NCI-H1694 treated with DMSO at 0.1 percent for 48 hours (cell line): ENCODE measurements around the gene RYR3.
"Not testable (repeated sequence)": the region's sequence is repeated elsewhere in the genome, so short reads cannot be mapped to it uniquely, and the experiment has no call there.

Experiments
- DNase-seq: peaks from one replicate; lab custom pipeline; 2025; lab: John Stamatoyannopoulos, UW

The RYR3 gene

DNA sequence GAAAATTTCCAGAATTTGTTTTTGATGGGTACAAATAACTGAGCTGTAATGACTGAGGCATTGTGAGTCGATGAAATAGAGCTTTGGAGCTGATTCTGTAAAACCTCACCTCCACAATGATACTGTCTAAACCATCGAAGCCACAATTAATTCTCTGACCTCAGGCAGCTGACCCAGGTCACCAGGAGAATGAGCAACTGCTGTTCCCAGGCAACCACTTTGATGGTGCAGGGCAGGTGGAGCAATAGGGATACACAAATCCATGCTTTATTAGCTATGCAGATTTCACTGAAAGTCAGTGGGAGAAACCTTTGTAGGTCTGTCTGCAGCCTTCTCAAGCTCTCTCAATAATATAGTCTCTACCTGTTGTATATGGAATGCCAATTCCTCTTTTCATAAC lies 204.4 kb downstream of the RYR3 start:
- DNase-seq: no peak

DNA sequence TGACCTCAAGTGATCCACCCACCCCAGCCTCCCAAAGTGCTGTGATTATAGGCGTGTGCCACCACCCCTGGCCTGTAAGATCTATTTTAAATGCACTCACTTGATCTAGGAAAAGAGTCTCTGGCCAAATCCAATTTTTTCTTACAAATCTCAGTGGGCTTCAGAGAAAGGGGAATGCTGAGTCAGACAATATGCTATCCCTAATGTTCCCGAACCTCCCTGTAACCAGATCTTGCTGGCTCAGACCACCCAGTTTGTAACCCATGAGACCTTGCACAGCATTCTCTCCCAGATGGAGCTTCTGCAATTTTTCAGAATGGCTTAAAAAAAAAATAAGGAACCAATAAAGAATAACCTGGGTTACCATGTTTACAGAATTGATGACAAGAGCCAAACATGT lies 205.8 kb downstream of the RYR3 start:
- no peak for DNase-seq

GRCh38 chr15:33517944-33518343 lies 207.2 kb downstream of the RYR3 start:
- no peak for DNase-seq

GRCh38 chr15:33518421-33518820 lies 207.7 kb downstream of the RYR3 start:
- DNase-seq: no peak

DNA sequence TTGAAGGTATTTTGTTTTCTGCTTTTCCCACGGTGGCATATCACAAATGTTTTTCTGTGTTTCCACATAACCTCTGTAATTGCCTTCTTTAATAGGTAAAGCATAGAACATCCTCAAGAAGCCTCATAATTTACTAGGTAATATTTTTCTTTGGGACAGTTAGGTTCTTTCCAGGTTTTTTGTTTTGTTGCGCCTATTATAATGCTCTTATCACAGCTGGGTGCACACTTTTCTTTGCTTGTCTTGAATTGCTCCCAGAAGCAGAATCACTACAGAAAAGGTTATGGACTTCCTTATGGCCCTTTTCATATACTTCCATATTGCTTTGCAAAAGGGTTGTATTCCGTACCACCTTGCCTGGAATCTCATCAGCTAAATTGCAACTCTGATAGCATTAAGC lies 213.5 kb downstream of the RYR3 start:
- DNase-seq: no peak

DNA sequence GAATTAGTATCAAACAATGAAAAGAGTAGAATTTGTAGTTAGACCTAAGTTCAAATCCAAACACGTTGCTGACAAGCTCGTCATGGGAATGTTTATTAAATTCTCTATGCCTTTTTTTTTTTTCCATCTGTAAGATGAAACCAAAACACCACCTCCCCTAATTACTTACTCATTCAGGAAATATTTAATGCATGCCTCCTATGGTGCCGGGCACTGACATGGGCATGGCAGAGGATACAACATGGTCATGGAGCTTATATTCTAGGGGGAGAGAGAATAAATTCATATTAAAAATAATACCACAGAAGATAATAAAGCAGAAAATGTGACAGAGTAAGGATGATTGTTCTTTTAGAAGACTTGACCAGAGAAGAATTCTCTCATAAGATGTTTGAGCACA lies 215.8 kb downstream of the RYR3 start:
- no peak for DNase-seq

DNA sequence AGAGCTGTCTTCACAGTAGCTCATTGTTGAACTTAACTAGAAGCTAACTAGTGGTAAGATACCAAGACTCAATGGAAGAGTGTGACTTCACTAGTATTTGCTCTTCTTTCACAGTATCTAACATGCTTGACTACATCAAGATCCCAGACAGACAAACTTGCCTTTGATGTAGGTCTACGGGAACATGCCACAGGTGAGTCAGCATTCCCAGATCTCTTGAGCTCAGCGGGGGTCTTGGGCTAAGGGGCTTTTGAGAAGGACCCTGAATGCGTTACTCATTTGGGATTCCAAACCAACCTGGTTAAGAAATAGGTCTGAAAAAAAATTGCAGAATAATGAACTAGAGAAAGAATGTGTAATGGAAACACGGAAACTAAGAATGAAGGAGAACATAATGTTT lies 222.4 kb downstream of the RYR3 start:
- DNase-seq: no peak

GRCh38 chr15:33534642-33535041 lies 223.9 kb downstream of the RYR3 start:
- DNase-seq: no peak

DNA sequence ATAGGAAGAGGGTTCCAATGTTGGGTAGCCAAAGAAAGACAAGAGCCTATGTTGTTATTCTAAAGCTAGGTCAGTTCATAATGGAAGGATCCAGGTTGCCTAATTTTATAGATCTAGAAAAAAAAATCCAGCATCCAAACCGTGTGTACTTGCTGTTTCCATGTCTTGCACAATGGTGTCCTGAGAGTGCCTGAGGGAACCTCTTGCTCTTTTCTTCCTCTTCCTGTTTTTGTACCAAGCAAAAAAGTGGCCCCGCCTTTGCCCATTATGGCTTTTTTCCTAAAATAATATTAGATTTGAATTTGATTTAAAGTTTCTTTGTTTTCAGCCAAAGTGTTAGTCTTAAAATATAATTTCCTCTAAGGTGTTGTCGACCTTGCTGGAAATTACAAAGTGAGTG lies 224.4 kb downstream of the RYR3 start:
- DNase-seq: no peak

DNA sequence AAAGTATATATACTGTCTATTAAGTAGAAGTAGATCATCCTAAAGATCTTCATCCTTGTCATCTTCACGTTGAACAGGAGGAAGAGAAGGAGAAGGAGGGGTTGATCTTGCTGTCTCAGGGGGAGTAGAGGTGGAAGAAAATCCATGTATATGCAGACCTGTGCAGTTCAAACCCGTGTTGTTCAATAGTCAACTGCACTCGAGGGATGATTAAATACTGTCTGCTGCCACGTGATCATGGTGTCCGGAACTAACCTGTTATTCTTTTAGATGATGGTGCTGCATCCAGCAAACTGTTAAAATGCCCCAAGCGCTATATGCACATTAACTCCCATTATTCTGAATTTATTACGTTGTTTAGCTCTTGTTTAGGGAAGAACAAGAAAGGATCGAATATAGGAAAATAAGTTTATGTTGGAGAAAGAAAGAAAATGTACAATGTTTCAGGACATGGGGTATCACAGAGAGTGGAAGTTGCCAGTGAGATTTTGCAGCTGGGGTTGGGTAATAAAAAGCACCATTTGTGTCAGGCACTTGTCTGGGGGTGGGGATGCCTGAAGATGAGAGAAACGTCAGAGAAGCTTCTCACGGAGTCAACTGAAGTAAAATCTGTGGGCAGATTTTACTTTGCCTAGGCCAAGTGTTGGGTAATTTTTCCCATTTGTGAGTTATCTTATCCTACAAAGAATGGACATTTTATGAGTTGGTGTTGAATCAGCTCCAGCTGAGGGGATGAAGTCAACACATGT lies 229.2 kb downstream of the RYR3 start:
- no peak for DNase-seq

- no peak for DNase-seq
Measured at GRCh38 chr15:33543957-33544356, 233.2 kb downstream of the RYR3 start.

GRCh38 chr15:33545866-33546265 lies 235.1 kb downstream of the RYR3 start:
- no peak for DNase-seq

- no peak for DNase-seq
Measured at GRCh38 chr15:33547876-33548275, 237.1 kb downstream of the RYR3 start.

DNA sequence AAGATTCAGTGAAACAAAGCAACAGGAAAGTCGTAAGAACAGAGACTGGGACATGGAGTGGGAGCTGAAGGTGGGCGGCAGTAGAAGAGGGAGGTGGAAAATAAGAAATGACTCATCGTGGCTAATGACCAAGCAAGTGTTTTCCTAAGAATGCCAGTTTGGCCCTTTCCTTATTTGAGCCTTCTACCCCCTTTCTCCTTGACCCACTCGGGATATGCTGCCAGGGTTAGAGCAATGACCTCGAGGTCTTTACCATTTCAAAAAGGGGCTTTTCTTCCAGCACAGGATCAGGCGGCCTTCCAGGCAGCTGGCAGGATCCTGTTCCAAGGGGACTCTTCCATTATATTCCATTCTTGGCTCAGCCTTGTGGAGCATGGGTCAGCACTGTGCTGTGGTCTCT lies 241.1 kb downstream of the RYR3 start:
- DNase-seq: no peak

DNA sequence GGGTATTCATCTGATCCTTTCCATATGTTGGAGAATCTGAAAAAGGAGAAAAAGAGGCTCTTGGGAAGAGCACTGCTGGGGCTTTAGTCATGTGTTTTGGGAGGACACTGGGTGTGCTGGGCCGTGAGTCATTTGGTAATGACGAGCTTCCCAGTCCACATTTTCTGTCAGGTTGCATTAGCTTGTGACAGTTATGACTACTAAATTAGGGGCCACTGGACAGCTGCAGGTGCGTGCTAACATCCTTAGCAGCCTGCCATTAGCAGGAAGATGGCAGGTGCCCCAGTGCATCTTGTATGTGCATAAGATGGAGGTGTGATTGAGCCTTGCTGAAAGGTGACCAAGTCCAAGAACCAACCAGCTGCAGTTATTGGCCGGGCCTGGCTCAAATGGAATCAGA lies 242.4 kb downstream of the RYR3 start:
- DNase-seq: no peak

DNA sequence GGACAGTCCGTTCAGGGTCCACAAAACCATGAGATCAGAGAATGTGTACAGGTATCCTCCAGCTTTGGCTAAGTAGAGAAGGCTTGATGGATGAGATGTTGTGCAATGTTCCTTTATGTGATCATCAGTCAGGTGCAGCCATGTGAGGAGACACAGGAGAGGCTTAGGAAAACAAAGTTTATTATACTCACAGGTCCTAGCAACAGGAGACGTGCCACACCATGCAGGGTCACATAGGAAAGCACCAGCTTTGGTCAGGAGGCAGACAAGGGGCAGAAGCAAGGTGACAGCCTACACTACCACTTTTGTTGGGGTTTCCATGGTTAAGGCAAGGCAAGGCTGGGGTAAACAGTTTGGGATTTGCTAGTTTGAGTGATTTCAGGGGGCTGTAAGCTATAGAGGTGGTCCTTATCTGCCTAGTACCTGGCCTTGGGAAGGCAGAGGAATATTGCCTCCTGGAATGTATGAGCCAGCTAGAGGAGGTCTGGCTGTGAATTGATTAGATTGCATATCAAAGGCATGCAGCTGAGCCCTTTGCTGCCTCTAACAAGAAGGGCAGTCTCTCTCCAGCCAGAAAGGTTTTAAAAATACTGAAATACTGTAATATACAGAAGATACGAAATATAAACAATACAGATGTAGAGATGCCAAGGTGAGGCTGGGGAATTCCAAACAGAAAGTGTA lies 248.6 kb downstream of the RYR3 start:
- DNase-seq: no peak

- no peak for DNase-seq
Measured at GRCh38 chr15:33561407-33561806, 250.6 kb downstream of the RYR3 start.

DNA sequence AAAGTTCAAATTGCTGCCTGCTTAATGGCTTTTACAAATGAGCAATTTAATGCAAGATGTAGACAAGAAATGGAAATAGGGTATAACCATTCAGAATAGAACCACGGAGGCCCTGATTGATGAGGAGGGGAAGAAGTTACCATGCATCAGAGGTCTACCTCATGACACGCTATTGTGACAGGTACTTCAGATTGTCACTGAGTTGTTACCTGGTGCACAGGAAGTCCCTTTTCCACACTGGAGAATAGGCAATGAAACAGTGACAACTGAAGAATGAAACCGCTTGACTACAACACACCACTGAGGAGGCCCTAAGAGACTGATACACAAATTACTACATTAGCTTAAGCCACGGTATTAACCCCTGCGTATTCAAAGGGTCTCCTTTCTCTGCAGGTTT lies 251.2 kb downstream of the RYR3 start:
- no peak for DNase-seq

DNA sequence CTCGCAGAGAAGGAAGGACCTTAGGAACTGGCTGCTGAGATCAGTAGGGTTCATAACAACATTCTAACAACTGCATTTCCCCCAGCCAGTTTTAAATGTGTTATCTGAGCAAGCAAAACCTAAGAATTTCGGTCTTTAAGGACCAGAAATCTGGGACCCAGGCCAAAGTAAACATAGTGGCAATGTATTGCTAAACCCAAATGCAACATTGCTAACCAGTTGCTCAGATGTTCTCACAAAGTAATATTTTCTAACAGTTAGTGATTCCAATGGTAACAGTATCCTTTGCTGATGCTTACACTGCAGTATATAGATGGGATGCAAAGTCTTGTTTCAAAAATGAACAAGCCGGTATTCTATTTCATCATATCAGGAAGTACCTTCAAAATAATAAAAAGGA lies 254.3 kb downstream of the RYR3 start:
- no peak for DNase-seq

GRCh38 chr15:33567652-33568051 lies 256.9 kb downstream of the RYR3 start:
- DNase-seq: no peak

GRCh38 chr15:33569036-33569435 lies 258.3 kb downstream of the RYR3 start:
- no peak for DNase-seq

DNA sequence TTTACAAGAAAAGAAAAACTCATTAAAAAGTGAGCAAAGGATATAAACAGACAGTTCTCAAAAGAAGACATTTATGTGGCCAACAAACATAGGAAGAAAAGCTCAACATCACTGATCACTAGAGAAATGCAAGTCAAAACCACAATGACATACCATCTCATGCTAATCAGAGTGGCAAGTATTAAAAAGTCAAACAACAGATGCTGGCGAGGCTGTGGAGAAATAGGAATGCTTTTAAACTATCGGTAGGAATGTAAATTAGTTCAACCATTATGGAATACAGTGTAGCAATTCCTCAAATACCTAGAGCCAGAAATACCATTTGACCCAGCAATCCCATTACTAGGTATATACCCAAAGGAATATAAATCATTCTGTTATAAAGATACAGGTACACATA lies 267.1 kb downstream of the RYR3 start:
- not testable (repeated sequence) for DNase-seq

- DNase-seq: no peak
Measured at GRCh38 chr15:33580526-33580925, 269.8 kb downstream of the RYR3 start.

DNA sequence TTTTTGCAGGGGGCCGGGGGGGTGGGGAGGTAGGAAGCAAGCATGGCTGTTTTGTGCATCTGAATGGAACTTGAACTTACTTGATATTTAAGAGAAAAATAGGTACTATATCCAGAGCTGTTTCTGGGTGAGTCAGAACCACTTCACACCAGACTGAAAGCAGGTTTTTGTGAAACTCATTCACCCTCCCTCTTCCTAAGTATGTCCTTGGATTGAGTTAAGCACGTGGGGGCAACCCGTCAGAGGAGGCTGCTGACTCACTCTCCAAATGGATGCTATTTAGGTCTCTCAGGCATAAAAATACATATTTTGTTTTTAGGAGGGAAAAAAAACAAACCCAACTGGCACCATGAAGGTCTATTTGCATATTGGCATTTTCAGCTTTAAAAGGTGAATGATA lies 270.3 kb downstream of the RYR3 start:
- no peak for DNase-seq
